Right atrium auricular region (tissue), 2 donors: ENCODE data around the gene SNPH. TPM values are rescaled to one million over a fixed set of nuclear protein-coding genes. Genes with fewer than 3 reads are reported as not detected.

ENCODE experiments used
- DNase-seq: peaks from one replicate; pipeline ENCODE4 v3.0.0-alpha.2; 2019; ENCODE audit warnings: low spot score
- H3K27ac ChIP-seq, 2 donors: fragments of 200-600 bp; sonication (generic); 1 replicate in 1 of 2; 2 replicates in 1 of 2; pipeline ENCODE4 v1.5.1; 2016 to 2019
- H3K27me3 ChIP-seq, 2 donors: fragments of 200-600 bp; sonication (generic); one replicate each; pipeline versions ENCODE4 v1.5.1 to v1.6.0; 2017 to 2019
- H3K36me3 ChIP-seq: fragments of 200-600 bp; sonication (generic); one replicate; pipeline ENCODE4 v1.5.1; 2016
- H3K4me1 ChIP-seq, 2 donors: fragments of 200-600 bp; sonication (generic); one replicate each; pipeline versions ENCODE4 v1.5.1 to v1.6.0; 2017 to 2019
- H3K4me3 ChIP-seq, 2 donors: fragments of 200-600 bp; sonication (generic); 1 replicate in 1 of 2; 2 replicates in 1 of 2; pipeline ENCODE4 v1.5.1; 2017 to 2019; ENCODE audit warnings: mild to moderate bottlenecking in 1 of 2, moderate library complexity in 1 of 2
- H3K9me3 ChIP-seq, 2 donors: fragments of 200-600 bp; sonication (generic); one replicate each; pipeline ENCODE4 v1.5.1; 2019
- CTCF ChIP-seq, 2 donors: fragments of 200-600 bp; sonication (generic); IDR thresholded peaks; one replicate each; pipeline ENCODE4 v1.5.1; 2019; ENCODE audit warnings: antibody characterized with exemption in 2 of 2
- total RNA-seq, 2 donors: library from RNA; depleted of rRNA; stranded (reverse); fragments of >200 nt; gene quantifications; one replicate each; pipeline ENCODE4 v1.1.0, GENCODE V29; 2016

SNPH gene
- total RNA-seq, 2 donors from 2014 or later, result 5.0 to 10.1 TPM

- DNase-seq, result peak; percentile 53
- no peaks in the 10 kb centered on the region for H3K36me3 ChIP-seq
- no peak overlapping the region for H3K4me3 ChIP-seq
- TF ChIP-seq CTCF (IDR thresholded peaks at IDR 0.05), result no peak
- H3K27ac ChIP-seq, result no peak overlapping the region
- H3K9me3 ChIP-seq, result no peaks in the 10 kb centered on the region
- H3K4me1 ChIP-seq, result no peaks in the 10 kb centered on the region
- H3K27me3 ChIP-seq, result no peaks in the 10 kb centered on the region
Measured at GRCh38 chr20:1280195-1281102, 14.4 kb downstream of the SNPH start.

GRCh38 chr20:1281279-1282057 lies 15.4 kb downstream of the SNPH start:
- H3K27ac ChIP-seq, result no peak overlapping the region
- H3K9me3 ChIP-seq, result no peaks in the 10 kb centered on the region
- H3K36me3 ChIP-seq, result no peaks in the 10 kb centered on the region
- no peaks in the 10 kb centered on the region for H3K27me3 ChIP-seq
- H3K4me3 ChIP-seq, result no peak overlapping the region
- peak; percentile 7 for DNase-seq
- TF ChIP-seq CTCF (IDR thresholded peaks at IDR 0.05), result no peak
- H3K4me1 ChIP-seq, result no peaks in the 10 kb centered on the region

GRCh38 chr20:1282966-1283365 lies 16.9 kb downstream of the SNPH start:
- Histone ChIP-seq H3K27ac (no peak overlapping the region), H3K4me1 (no peaks in the 10 kb centered on the region), H3K36me3 (no peaks in the 10 kb centered on the region), H3K4me3 (no peak overlapping the region), H3K27me3 (no peaks in the 10 kb centered on the region), H3K9me3 (no peaks in the 10 kb centered on the region)
- TF ChIP-seq CTCF (IDR thresholded peaks at IDR 0.05), result no peak
- no peak for DNase-seq

- H3K9me3 ChIP-seq, result no peaks in the 10 kb centered on the region
- no peaks in the 10 kb centered on the region for H3K36me3 ChIP-seq
- no peak overlapping the region for H3K4me3 ChIP-seq
- H3K27me3 ChIP-seq, result no peaks in the 10 kb centered on the region
- no peak for TF ChIP-seq CTCF (IDR thresholded peaks at IDR 0.05)
- H3K27ac ChIP-seq, result no peak overlapping the region
- no peaks in the 10 kb centered on the region for H3K4me1 ChIP-seq
- DNase-seq, result no peak
Measured at GRCh38 chr20:1283522-1284510, 17.7 kb downstream of the SNPH start.

GRCh38 chr20:1286267-1287024 lies 20.4 kb downstream of the SNPH start:
- no peak for DNase-seq

More at GRCh38 chr20:1286267-1287024, 20.4 kb downstream of the SNPH start:
- TF ChIP-seq CTCF (IDR thresholded peaks at IDR 0.05), result no peak
- Histone ChIP-seq H3K36me3 (no peaks in the 10 kb centered on the region), H3K27me3 (no peaks in the 10 kb centered on the region), H3K27ac (no peak overlapping the region), H3K4me1 (peaks cover 0 to 4% of the 10 kb centered on the region in 2 donors), H3K9me3 (no peaks in the 10 kb centered on the region), H3K4me3 (no peak overlapping the region)
